Esophagus (tissue), 2 donors: ENCODE measurements around the gene ANKRD6. TPM values are rescaled to one million over a fixed set of nuclear protein-coding genes. Genes with fewer than 3 reads are reported as not detected.

Source experiments
- H3K27ac ChIP-seq, 2 donors: one replicate each; pipeline ENCODE4 v1.5.1; 2013; ENCODE audit warnings: low read depth in 2 of 2, mild to moderate bottlenecking in 2 of 2, inconsistent platforms in 1 of 2, low read length in 1 of 2, moderate library complexity in 1 of 2
- H3K27me3 ChIP-seq, 2 donors: one replicate each; pipeline ENCODE4 v1.6.1; 2013; ENCODE audit warnings: low read length in 2 of 2, control low read depth in 1 of 2, mild to moderate bottlenecking in 1 of 2; ENCODE audit not compliant: insufficient read depth in 2 of 2, control insufficient read depth in 1 of 2
- H3K36me3 ChIP-seq, 2 donors: one replicate each; pipeline ENCODE4 v1.6.1; 2013; ENCODE audit warnings: low read length in 1 of 2; ENCODE audit not compliant: control insufficient read depth in 2 of 2, insufficient read depth in 2 of 2
- H3K4me1 ChIP-seq, 2 donors: one replicate each; pipeline ENCODE4 v1.6.1; 2013; ENCODE audit warnings: low read length in 1 of 2; ENCODE audit not compliant: control insufficient read depth in 2 of 2, insufficient read depth in 2 of 2
- H3K4me3 ChIP-seq, 2 donors: one replicate each; pipeline ENCODE4 v1.5.1; 2013; ENCODE audit warnings: low read length in 2 of 2, mild to moderate bottlenecking in 2 of 2, low read depth in 1 of 2, moderate library complexity in 1 of 2
- H3K9me3 ChIP-seq, 2 donors: one replicate each; pipeline ENCODE4 v1.6.1; 2013; ENCODE audit warnings: mild to moderate bottlenecking in 2 of 2, low read depth in 1 of 2, low read length in 1 of 2, moderate library complexity in 1 of 2; ENCODE audit not compliant: control insufficient read depth in 2 of 2, insufficient read depth in 1 of 2
- WGBS, 2 donors: extraction: QIAGEN DNeasy Blood & Tissue Kit; methylation state at CpG; one replicate each; pipeline ENCODE4 v1.1.7; 2013; 5-methylcytosine and 5-hydroxymethylcytosine counted together
- polyA plus RNA-seq, 2 donors: library from polyadenylated mRNA; stranded (reverse); fragments of 200-250 nt; gene quantifications; one replicate each; pipeline ENCODE4 v1.2.3, GENCODE V29; 2013
- donor health status: healthy with polysubstance abuse.
- donor health status: Bipolar disorder and iron deficiency.

The ANKRD6 gene
- polyA plus RNA-seq, 2 donors, result 2.9 to 5.8 TPM

GRCh38 chr6:89434150-89434499 lies 1.2 kb downstream of the ANKRD6 start:
- no peaks in the 10 kb centered on the region for H3K36me3 ChIP-seq
- peaks cover 0 to 2% of the 10 kb centered on the region in 2 donors for H3K9me3 ChIP-seq
- 76 to 79% methylated on average over 3 of the region's 3 CpGs for WGBS, 2 donors
- no peaks in the 10 kb centered on the region for H3K27me3 ChIP-seq
- no peaks in the 10 kb centered on the region for H3K4me1 ChIP-seq
- H3K27ac ChIP-seq, result no peak overlapping the region
- peak overlapping the region in 1 of 2 donors; percentile 83 for H3K4me3 ChIP-seq

GRCh38 chr6:89434954-89435353 lies 2.0 kb downstream of the ANKRD6 start:
- 60 to 73% methylated on average over 4 of the region's 4 CpGs for WGBS, 2 donors
- Histone ChIP-seq H3K27ac (no peak overlapping the region), H3K27me3 (no peaks in the 10 kb centered on the region), H3K4me3 (no peak overlapping the region), H3K9me3 (peaks cover 0 to 2% of the 10 kb centered on the region in 2 donors), H3K36me3 (no peaks in the 10 kb centered on the region), H3K4me1 (no peaks in the 10 kb centered on the region)

GRCh38 chr6:89436226-89436625 lies 3.3 kb downstream of the ANKRD6 start:
- H3K4me1 ChIP-seq, result no peaks in the 10 kb centered on the region
- WGBS, 2 donors, result 25 to 39% methylated on average over 2 of the region's 2 CpGs
- H3K27me3 ChIP-seq, result no peaks in the 10 kb centered on the region
- H3K36me3 ChIP-seq, result no peaks in the 10 kb centered on the region
- H3K9me3 ChIP-seq, result peaks cover 0 to 2% of the 10 kb centered on the region in 2 donors
- no peak overlapping the region for H3K27ac ChIP-seq
- no peak overlapping the region for H3K4me3 ChIP-seq

GRCh38 chr6:89438248-89438647 lies 5.3 kb downstream of the ANKRD6 start:
- H3K4me3 ChIP-seq, result no peak overlapping the region
- no peaks in the 10 kb centered on the region for H3K27me3 ChIP-seq
- no peaks in the 10 kb centered on the region for H3K4me1 ChIP-seq
- H3K27ac ChIP-seq, result no peak overlapping the region
- 78 to 85% methylated on average over 1 of the region's 1 CpG for WGBS, 2 donors
- no peaks in the 10 kb centered on the region for H3K36me3 ChIP-seq
- H3K9me3 ChIP-seq, result no peaks in the 10 kb centered on the region

- Histone ChIP-seq H3K4me1 (no peaks in the 10 kb centered on the region), H3K27ac (no peak overlapping the region)
- 51 to 75% methylated on average over 2 of the region's 2 CpGs for WGBS, 2 donors
Measured at GRCh38 chr6:89439014-89439413, 6.1 kb downstream of the ANKRD6 start.

GRCh38 chr6:89440200-89440599 lies 7.2 kb downstream of the ANKRD6 start:
- H3K36me3 ChIP-seq, result no peaks in the 10 kb centered on the region
- no peak overlapping the region for H3K4me3 ChIP-seq
- H3K27me3 ChIP-seq, result no peaks in the 10 kb centered on the region
- H3K9me3 ChIP-seq, result no peaks in the 10 kb centered on the region
- H3K4me1 ChIP-seq, result no peaks in the 10 kb centered on the region
- H3K27ac ChIP-seq, result no peak overlapping the region
- 97 to 99% methylated on average over 3 of the region's 3 CpGs for WGBS, 2 donors

More at GRCh38 chr6:89439014-89439413, 6.1 kb downstream of the ANKRD6 start:
- no peaks in the 10 kb centered on the region for H3K27me3 ChIP-seq
- H3K36me3 ChIP-seq, result no peaks in the 10 kb centered on the region
- no peak overlapping the region for H3K4me3 ChIP-seq
- no peaks in the 10 kb centered on the region for H3K9me3 ChIP-seq

- Histone ChIP-seq H3K36me3 (no peaks in the 10 kb centered on the region), H3K27ac (no peak overlapping the region), H3K4me3 (no peak overlapping the region), H3K4me1 (no peaks in the 10 kb centered on the region), H3K27me3 (no peaks in the 10 kb centered on the region), H3K9me3 (no peaks in the 10 kb centered on the region)
- 42 to 60% methylated on average over 5 of the region's 5 CpGs for WGBS, 2 donors
Measured at GRCh38 chr6:89443658-89444057, 10.7 kb downstream of the ANKRD6 start.

GRCh38 chr6:89449193-89449592 lies 16.2 kb downstream of the ANKRD6 start:
- no peak overlapping the region for H3K27ac ChIP-seq
- H3K9me3 ChIP-seq, result no peaks in the 10 kb centered on the region
- H3K27me3 ChIP-seq, result no peaks in the 10 kb centered on the region
- WGBS, 2 donors, result 32 to 47% methylated on average over 1 of the region's 1 CpG
- H3K36me3 ChIP-seq, result no peaks in the 10 kb centered on the region
- H3K4me1 ChIP-seq, result no peaks in the 10 kb centered on the region
- no peak overlapping the region for H3K4me3 ChIP-seq

GRCh38 chr6:89452281-89452680 lies 19.3 kb downstream of the ANKRD6 start:
- H3K27me3 ChIP-seq, result no peaks in the 10 kb centered on the region
- 76 to 88% methylated on average over 1 of the region's 1 CpG for WGBS, 2 donors
- peaks cover 0 to 2% of the 10 kb centered on the region in 2 donors for H3K36me3 ChIP-seq
- no peaks in the 10 kb centered on the region for H3K9me3 ChIP-seq
- H3K4me3 ChIP-seq, result no peak overlapping the region
- H3K4me1 ChIP-seq, result no peaks in the 10 kb centered on the region
- no peak overlapping the region for H3K27ac ChIP-seq

GRCh38 chr6:89454300-89454699 lies 21.3 kb downstream of the ANKRD6 start:
- Histone ChIP-seq H3K27ac (no peak overlapping the region), H3K9me3 (no peaks in the 10 kb centered on the region), H3K4me1 (peaks cover 0 to 2% of the 10 kb centered on the region in 2 donors), H3K4me3 (no peak overlapping the region), H3K36me3 (peaks cover 0 to 2% of the 10 kb centered on the region in 2 donors), H3K27me3 (no peaks in the 10 kb centered on the region)
- 84 to 86% methylated on average over 2 of the region's 2 CpGs for WGBS, 2 donors
